ENCODE measurements around the gene CXXC5.

GRCh38 chr5:139699351-139699750, 51.2 kb downstream of the CXXC5 start:
- no peak for TF ChIP-seq CTCF (IDR thresholded peaks at IDR 0.05)
- TF ChIP-seq CBFB (CRISPR knock-in tag; IDR thresholded peaks at IDR 0.05; ENCODE audit: low read depth), result no peak
- no peak for TF ChIP-seq JUN (CRISPR knock-in tag; IDR thresholded peaks at IDR 0.05)
- TF ChIP-seq TP53 (CRISPR knock-in tag; IDR thresholded peaks at IDR 0.05), result no peak
- no peak for TF ChIP-seq GABPB1 (CRISPR knock-in tag; IDR thresholded peaks at IDR 0.05)
- TF ChIP-seq ZNF121 (CRISPR knock-in tag; IDR thresholded peaks at IDR 0.05), result no peak
- no peak for TF ChIP-seq ZNF232 (CRISPR knock-in tag; IDR thresholded peaks at IDR 0.05)
- no peak for TF ChIP-seq NR2C2 (CRISPR knock-in tag; IDR thresholded peaks at IDR 0.05)
- TF ChIP-seq NR1H2 (CRISPR knock-in tag; IDR thresholded peaks at IDR 0.05), result no peak
- no peak for TF ChIP-seq FOXP4 (CRISPR knock-in tag; IDR thresholded peaks at IDR 0.05)
